K562 (cell line): ENCODE results near the gene CRYBA4. TPM values are rescaled to one million over a fixed set of nuclear protein-coding genes. Genes with fewer than 3 reads are reported as not detected.

ENCODE experiments used
- ELK3 ChIP-seq: fragments of 450-650 bp; formaldehyde crosslinking; IDR thresholded peaks from 2 replicates; pipeline ENCODE4 v1.4.0; 2020; ENCODE audit warnings: mild to moderate bottlenecking
- FOXK1 ChIP-seq: sonication (generic); formaldehyde crosslinking; IDR thresholded peaks from 2 replicates; pipeline ENCODE4 v1.8.0; 2022; ENCODE audit warnings: missing genetic modification reagents, mild to moderate bottlenecking, borderline replicate concordance
- HCFC1 ChIP-seq: IDR thresholded peaks from 2 replicates; pipeline ENCODE4 v1.6.1; 2012; ENCODE audit warnings: low read depth, low read length, improper control_type of control experiment
- HMG20B ChIP-seq: fragments of 250-450 bp; sonication (Bioruptor Pico); IDR thresholded peaks from 2 replicates; pipeline ENCODE4 v1.5.0; 2021; ENCODE audit warnings: mild to moderate bottlenecking
- MTA1 ChIP-seq: fragments of 450-650 bp; IDR thresholded peaks from 2 replicates; pipeline ENCODE4 v1.6.1; 2017; ENCODE audit warnings: borderline replicate concordance
- PURB ChIP-seq: sonication (generic); formaldehyde crosslinking; IDR thresholded peaks from 2 replicates; pipeline ENCODE4 v1.9.0; 2021; ENCODE audit warnings: low read depth, mild to moderate bottlenecking, missing genetic modification reagents
- SMARCE1 ChIP-seq: fragments of 450-650 bp; IDR thresholded peaks from 2 replicates; pipeline ENCODE4 v1.7.1; 2016; ENCODE audit warnings: mild to moderate bottlenecking
- TSHZ1 ChIP-seq: fragments of 250-450 bp; sonication (Bioruptor Pico); IDR thresholded peaks from 2 replicates; pipeline ENCODE4 v1.4.0; 2020; ENCODE audit warnings: mild to moderate bottlenecking, moderate library complexity
- YBX1 ChIP-seq: fragments of 450-650 bp; IDR thresholded peaks from 2 replicates; pipeline ENCODE4 v1.7.1; 2016; ENCODE audit warnings: mild to moderate bottlenecking
- ZBTB2 ChIP-seq: fragments of 450-650 bp; IDR thresholded peaks from 2 replicates; pipeline ENCODE4 v1.6.1; 2016; ENCODE audit warnings: antibody characterized with exemption
- ZNF134 ChIP-seq: fragments of 250-450 bp; sonication (Bioruptor Pico); conservative IDR thresholded peaks from 2 replicates; pipeline ENCODE4 v1.4.0; 2020
- ZNF224 ChIP-seq: sonication (generic); formaldehyde crosslinking; IDR thresholded peaks from 2 replicates; pipeline ENCODE4 v1.8.0; 2022; ENCODE audit warnings: mild to moderate bottlenecking, missing genetic modification reagents
- polyA plus RNA-seq, 8 experiments: library from polyadenylated mRNA; depleted of rRNA in 4 of 8; stranded (reverse) in 5 of 8; unstranded in 3 of 8; fragments of >200 nt; fragmentation: Nextera tagmentation in 2 of 8; fragmentation: Illumina TruSeq in 1 of 8; extraction: Ambion mirVana in 2 of 8; extraction: Trizol in 1 of 8; gene quantifications; 2 replicates each; pipeline versions ENCODE4 v1.2.1 to v1.2.3, GENCODE V29; 2011 to 2014; ENCODE audit warnings: inconsistent platforms in 1 of 8, missing spikeins in 1 of 8
- total RNA-seq, 7 experiments: library from RNA; depleted of rRNA in 6 of 7; stranded (reverse); fragments of >200 nt in 6 of 7; fragmentation: Illumina TruSeq in 2 of 7; extraction: Trizol in 2 of 7; gene quantifications; 2 replicates each; pipeline versions ENCODE4 v1.2.1 to v1.2.3, GENCODE V29; 2011 to 2021; ENCODE audit warnings: low replicate concordance in 1 of 7
- TF ChIP-seq, protein P1 (sequence below): fragments of 250-450 bp; sonication (Bioruptor Pico); IDR thresholded peaks from 2 replicates; pipeline ENCODE4 v1.8.0; 2022; ENCODE audit warnings: inconsistent platforms
- TF ChIP-seq, protein P2 (sequence below): fragments of 450-650 bp; IDR thresholded peaks from 2 replicates; pipeline ENCODE4 v1.6.1; 2014; ENCODE audit warnings: low read depth, mild to moderate bottlenecking, moderate library complexity, borderline replicate concordance
- TF ChIP-seq, protein P3 (sequence below): sonication (generic); formaldehyde crosslinking; IDR thresholded peaks from 2 replicates; pipeline ENCODE4 v1.8.0; 2022; ENCODE audit warnings: missing genetic modification reagents, mild to moderate bottlenecking, borderline replicate concordance

Gene CRYBA4
- total and polyA plus RNA-seq, 9 of the 15 experiments (the other 6 are each of a cell fraction or from before 2014, with no cell fraction given) = 0.59 to 3.3 (median 1.6) TPM

DNA sequence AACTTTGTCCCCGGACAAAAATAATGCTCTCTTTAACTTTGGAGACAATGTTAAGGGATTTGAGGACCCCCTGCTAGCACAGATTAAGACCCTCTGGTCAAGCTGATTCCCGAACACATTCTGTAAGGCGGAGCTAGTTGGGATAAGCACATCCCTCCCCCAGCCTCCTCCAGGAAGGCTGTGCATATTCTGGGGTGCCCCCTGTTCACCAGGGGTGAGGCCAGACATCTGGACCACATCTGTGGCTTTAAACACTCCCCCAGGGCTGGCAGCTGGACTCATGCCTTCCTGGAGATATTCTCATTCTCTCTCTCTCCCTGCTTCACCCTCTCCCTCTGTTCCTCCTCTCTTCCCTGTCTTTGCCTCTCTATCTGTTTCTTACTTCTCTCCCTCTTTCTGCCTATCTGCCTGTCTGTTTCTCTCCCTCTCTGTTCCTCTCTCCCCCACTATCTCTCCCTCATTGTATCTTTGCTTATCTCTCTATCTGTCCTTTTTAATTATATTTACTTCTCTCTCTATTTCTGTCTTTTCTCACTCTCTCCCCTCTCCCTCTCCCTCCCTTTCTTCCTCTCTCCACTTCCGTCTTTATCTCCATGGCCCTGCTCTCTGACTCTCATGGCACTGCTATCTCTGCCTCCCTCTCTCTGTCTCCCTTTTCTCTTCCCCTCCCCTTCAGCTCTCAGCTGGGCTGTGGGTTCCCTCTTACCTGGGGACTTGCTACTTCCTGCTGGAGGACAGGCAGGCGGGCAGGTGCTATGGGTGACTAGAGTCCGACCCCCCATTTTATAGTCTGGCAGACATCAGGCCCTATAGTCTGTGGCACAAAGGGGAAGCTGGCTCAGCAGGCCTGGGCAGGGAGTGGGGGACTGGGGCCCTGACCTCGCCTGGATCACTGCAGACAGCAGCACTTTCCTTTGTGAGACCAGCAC, 4.2 kb upstream of the CRYBA4 start, which contains the start of gene CRYBB1 (continued):
- TF ChIP-seq ZBTB2 = peak; percentile 81
- TF ChIP-seq ELK3 (CRISPR knock-in tag) = no peak
- TF ChIP-seq ZNF224 (CRISPR knock-in tag) = no peak
- TF ChIP-seq, protein P1, sequence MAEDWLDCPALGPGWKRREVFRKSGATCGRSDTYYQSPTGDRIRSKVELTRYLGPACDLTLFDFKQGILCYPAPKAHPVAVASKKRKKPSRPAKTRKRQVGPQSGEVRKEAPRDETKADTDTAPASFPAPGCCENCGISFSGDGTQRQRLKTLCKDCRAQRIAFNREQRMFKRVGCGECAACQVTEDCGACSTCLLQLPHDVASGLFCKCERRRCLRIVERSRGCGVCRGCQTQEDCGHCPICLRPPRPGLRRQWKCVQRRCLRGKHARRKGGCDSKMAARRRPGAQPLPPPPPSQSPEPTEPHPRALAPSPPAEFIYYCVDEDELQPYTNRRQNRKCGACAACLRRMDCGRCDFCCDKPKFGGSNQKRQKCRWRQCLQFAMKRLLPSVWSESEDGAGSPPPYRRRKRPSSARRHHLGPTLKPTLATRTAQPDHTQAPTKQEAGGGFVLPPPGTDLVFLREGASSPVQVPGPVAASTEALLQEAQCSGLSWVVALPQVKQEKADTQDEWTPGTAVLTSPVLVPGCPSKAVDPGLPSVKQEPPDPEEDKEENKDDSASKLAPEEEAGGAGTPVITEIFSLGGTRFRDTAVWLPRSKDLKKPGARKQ (CRISPR knock-in tag) = no peak
- TF ChIP-seq, protein P2, sequence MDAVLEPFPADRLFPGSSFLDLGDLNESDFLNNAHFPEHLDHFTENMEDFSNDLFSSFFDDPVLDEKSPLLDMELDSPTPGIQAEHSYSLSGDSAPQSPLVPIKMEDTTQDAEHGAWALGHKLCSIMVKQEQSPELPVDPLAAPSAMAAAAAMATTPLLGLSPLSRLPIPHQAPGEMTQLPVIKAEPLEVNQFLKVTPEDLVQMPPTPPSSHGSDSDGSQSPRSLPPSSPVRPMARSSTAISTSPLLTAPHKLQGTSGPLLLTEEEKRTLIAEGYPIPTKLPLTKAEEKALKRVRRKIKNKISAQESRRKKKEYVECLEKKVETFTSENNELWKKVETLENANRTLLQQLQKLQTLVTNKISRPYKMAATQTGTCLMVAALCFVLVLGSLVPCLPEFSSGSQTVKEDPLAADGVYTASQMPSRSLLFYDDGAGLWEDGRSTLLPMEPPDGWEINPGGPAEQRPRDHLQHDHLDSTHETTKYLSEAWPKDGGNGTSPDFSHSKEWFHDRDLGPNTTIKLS = no peak
- TF ChIP-seq HCFC1 = no peak
- no peak for TF ChIP-seq TSHZ1 (CRISPR knock-in tag)
- no peak for TF ChIP-seq FOXK1 (CRISPR knock-in tag)
- TF ChIP-seq HMG20B (CRISPR knock-in tag) = no peak
- TF ChIP-seq MTA1 = peak; percentile 45; the same call in 1 of the 2 replicates
- TF ChIP-seq PURB (CRISPR knock-in tag) = no peak
- no peak for TF ChIP-seq ZNF134 (CRISPR knock-in tag)
- TF ChIP-seq, protein P3, sequence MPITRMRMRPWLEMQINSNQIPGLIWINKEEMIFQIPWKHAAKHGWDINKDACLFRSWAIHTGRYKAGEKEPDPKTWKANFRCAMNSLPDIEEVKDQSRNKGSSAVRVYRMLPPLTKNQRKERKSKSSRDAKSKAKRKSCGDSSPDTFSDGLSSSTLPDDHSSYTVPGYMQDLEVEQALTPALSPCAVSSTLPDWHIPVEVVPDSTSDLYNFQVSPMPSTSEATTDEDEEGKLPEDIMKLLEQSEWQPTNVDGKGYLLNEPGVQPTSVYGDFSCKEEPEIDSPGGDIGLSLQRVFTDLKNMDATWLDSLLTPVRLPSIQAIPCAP (CRISPR knock-in tag) = no peak
- no peak for TF ChIP-seq YBX1
- peak; percentile 80; the same call in 1 of the 2 replicates for TF ChIP-seq SMARCE1
